OCI-LY3 (cell line): ENCODE measurements around the gene ELFN2.

ENCODE experiments used
- EZH2phosphoT487 ChIP-seq: fragments of 200-600 bp; shearing (Covaris generic); IDR thresholded peaks from 2 replicates; pipeline ENCODE4 v1.6.1; 2018; ENCODE audit warnings: antibody characterized with exemption, mixed run types, low read depth
- TF ChIP-seq, protein P1 (sequence below): fragments of 200-600, 300-600 bp; sonication (generic); IDR thresholded peaks from 2 replicates; pipeline ENCODE4 v1.5.1; 2014; ENCODE audit warnings: antibody characterized with exemption, low read length, low read depth

DNA sequence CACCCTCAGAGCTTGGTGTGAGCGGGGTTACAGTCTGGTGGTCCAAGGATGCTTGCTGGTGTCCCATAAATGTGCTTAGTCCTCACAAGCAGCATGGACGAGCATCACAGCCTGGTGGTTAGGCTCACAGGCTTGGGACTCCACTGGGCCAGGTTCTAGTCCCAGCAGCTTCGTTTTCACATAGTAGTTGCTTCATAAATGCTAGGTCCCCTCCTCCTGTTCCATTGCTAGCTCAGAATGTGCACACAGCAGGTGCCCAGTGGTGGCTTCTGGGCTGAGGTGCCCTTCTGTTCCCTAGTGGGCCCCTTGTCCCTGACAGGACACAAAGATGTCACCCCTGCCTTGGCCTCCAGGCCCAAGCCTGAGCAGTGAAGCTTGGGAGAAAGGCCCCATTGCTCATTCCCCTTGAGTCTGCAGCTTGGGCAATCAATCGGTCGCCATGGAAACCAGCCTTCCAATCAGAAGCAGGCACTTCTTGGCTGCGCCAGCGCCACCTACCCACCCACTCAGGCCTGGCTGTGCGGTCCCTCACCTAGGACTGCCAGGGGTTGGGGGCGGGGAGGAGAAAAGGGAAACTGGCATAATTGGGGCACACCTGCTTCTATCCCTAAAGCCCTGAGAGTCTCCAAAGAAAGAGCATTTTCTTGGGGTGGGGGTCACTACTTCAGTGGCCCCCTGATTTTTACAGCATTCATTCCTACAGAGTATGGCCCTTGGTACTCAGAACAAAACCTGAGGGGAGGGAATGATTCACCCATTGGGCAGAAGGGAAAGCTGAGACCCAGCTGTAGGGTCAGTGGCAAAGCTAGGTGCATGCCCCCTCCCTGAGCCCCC lies 96.9 kb downstream of the ELFN2 start:
- TF ChIP-seq, protein P1, sequence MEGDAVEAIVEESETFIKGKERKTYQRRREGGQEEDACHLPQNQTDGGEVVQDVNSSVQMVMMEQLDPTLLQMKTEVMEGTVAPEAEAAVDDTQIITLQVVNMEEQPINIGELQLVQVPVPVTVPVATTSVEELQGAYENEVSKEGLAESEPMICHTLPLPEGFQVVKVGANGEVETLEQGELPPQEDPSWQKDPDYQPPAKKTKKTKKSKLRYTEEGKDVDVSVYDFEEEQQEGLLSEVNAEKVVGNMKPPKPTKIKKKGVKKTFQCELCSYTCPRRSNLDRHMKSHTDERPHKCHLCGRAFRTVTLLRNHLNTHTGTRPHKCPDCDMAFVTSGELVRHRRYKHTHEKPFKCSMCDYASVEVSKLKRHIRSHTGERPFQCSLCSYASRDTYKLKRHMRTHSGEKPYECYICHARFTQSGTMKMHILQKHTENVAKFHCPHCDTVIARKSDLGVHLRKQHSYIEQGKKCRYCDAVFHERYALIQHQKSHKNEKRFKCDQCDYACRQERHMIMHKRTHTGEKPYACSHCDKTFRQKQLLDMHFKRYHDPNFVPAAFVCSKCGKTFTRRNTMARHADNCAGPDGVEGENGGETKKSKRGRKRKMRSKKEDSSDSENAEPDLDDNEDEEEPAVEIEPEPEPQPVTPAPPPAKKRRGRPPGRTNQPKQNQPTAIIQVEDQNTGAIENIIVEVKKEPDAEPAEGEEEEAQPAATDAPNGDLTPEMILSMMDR: peak; percentile 34
- no peak for TF ChIP-seq EZH2phosphoT487
